ENCODE results near the gene METRN.
A peak's percentile ranks its signal among the peaks of the same experiment; 100 is the strongest.

Gene METRN

GRCh38 chr16:683396-684070, 31.4 kb upstream of the METRN start:
- TF ChIP-seq, protein P1, sequence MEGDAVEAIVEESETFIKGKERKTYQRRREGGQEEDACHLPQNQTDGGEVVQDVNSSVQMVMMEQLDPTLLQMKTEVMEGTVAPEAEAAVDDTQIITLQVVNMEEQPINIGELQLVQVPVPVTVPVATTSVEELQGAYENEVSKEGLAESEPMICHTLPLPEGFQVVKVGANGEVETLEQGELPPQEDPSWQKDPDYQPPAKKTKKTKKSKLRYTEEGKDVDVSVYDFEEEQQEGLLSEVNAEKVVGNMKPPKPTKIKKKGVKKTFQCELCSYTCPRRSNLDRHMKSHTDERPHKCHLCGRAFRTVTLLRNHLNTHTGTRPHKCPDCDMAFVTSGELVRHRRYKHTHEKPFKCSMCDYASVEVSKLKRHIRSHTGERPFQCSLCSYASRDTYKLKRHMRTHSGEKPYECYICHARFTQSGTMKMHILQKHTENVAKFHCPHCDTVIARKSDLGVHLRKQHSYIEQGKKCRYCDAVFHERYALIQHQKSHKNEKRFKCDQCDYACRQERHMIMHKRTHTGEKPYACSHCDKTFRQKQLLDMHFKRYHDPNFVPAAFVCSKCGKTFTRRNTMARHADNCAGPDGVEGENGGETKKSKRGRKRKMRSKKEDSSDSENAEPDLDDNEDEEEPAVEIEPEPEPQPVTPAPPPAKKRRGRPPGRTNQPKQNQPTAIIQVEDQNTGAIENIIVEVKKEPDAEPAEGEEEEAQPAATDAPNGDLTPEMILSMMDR (IDR thresholded peaks at IDR 0.05; ENCODE audit: extremely low read depth, missing control alignments), result no peak
- peak; percentile 26 for DNase-seq (ENCODE audit: low spot score)

DNA sequence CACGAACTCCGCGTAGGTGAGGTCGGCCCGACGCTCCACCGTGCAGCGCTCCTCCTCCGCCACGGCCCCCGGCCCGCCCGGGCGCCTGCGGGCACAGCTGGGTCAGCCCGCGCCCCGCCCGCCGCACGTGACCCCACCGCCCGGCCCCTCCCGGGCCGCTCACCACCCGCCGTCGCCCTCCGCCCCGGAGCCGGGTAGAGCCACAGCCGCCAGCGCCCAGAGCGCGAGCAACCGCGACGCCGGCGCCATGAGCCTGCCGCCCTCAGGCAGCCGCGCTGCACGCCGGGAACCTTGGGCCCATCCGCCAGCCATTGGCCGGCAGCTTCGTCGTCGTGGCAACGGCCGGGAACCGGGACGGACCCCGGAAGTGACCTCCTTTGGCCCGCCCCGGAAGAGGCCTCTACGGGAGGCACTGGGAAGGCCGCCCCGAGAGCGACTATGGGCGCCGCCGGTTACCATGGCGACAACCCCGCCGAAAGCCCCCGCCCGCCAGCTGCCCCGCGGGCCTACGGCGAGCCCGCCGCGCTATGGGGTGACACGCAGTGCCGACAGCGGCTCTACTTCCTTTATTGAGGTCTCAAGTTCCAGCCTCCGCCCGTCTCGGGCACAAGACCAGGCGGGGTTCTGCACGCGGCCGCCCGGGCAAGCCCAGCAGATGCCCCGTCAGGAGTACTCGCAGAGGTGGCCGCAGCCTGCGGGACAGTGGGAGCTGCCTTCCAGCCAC, 30.7 kb upstream of the METRN start, which contains the start of gene JMJD8:
Gene JMJD8 (minus strand): TSS at position 264 of the 724 bp plus-strand sequence. CDS start 15 bp downstream, at position 249.
- TF ChIP-seq, protein P1 (IDR thresholded peaks at IDR 0.05; ENCODE audit: extremely low read depth, missing control alignments), result no peak
- peak; percentile 99 for DNase-seq (ENCODE audit: low spot score)

DNA sequence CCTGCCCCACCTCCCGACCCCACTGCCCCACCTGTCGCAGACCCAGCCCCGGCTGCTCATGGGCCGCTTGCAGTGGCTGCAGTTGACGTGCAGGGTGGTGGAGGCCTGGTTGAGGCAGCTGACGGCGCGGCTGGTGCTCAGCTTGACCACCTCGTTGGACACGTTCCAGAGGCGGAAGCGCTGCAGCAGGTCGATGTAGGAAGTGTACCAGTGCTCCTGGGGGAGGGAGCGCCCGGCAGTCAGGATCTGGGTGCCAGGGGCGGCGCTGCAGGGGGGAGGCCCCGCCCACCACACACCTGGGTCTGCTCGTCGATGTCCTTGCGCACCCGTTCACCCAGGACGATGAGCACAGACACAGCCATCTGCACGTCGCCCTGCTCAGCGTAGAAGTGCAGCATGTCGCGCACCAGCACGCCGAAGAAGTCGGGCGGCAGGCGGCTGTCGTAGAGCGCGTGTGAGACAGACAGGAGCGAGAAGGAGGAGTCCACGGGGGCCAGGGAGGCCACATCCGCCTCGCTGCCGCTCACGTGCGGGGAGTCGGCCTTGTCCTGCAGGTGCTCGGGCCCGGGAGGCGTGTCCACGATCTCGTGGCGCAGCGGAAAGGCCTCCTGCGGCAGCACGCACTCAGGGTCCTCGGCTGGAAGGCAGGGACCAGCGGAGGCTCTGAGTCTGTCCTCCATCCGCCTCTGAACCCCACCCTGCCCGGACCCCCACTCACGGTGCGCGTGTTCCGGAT, 29.8 kb upstream of the METRN start:
- TF ChIP-seq, protein P1 (IDR thresholded peaks at IDR 0.05; ENCODE audit: extremely low read depth, missing control alignments), result no peak

GRCh38 chr16:685967-686366, 29.0 kb upstream of the METRN start:
- TF ChIP-seq, protein P1 (IDR thresholded peaks at IDR 0.05; ENCODE audit: extremely low read depth, missing control alignments), result no peak
- peak; percentile 29 for DNase-seq (ENCODE audit: low spot score)

More for the DNA sequence above, 29.8 kb upstream of the METRN start:
- DNase-seq (ENCODE audit: low spot score), result no peak

DNA sequence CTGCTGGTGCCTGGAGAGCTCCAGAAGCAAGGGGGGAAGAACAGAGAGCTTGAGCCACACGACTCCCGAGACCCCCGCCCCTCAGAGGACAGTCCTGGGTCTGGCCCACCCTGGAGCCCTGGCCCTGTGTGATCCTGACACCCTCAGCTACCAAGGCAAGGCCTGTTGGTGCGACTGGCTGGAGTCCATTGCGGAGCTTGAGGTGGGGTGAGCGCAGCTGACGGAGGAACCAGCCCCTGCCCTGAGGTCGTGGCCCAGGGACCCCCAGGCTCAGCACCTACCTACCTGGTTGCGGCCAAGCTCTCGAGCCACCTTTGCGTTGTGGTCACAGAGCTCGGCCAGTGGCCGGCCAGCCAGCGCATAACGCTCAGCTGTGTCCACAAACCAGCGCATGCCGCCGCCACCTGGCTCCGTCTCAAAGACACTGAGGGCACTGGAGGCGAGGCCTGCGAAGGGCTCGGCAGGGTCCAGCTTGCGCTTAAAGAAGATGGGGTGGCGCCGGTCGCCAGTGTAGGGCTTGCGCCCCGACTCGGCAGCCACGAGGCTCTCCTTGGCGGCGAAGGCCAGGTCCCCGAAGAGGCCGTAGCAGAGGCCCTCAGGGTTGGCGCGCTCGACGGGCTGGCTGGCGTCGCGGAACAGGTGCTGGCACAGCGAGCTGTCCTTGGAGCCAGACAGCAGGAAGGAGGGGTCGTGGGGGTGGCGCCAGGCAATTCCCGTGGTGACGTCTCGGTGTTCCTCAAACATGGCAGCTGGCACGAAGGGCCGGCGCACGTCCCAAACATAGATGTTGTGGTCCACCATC, 28.3 kb upstream of the METRN start:
- TF ChIP-seq, protein P1 (IDR thresholded peaks at IDR 0.05; ENCODE audit: extremely low read depth, missing control alignments), result no peak
- no peak for DNase-seq (ENCODE audit: low spot score)

DNA sequence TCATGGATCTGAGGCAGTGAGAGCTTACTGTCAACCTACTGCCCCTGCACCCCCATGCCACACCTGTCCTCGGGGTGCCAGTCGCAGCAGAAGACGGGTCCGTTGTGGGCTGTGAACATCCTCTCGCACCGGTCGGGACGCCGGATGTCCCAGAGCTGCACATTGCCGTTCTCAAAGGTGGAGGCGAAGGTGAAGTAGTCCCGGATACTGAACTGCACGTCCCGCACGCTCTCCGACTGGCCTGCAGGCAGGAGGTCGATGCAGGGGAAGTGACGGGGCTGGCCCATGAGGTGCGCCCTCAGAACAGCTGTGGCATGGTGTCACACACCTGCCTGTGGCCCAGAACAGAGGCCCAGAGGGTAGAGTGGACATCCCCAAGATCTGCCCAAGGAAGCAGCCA, 27.4 kb upstream of the METRN start:
- DNase-seq (ENCODE audit: low spot score), result no peak
- TF ChIP-seq, protein P1 (IDR thresholded peaks at IDR 0.05; ENCODE audit: extremely low read depth, missing control alignments), result no peak
